Measurements from ENCODE around the gene TGM6. TPM values are rescaled to one million over a fixed set of nuclear protein-coding genes. Genes with fewer than 3 reads are reported as not detected.

Gene TGM6
- total RNA-seq, 2 experiments from 2014 or later = not detected

- ChIA-PET POLR2A (interaction anchor here (3.3 kb wide), 1 partner anchor 11 kb away, joined by 16 read pairs; the partner anchor contains the start of gene SNRPB), CTCF (no interaction called here)
- H3K4me1 Mint-ChIP-seq (ENCODE audit: low read depth) = no peaks in the 10 kb centered on the region
- DNase-seq = no peak
- TF ChIP-seq CTCF (IDR thresholded peaks at IDR 0.05) = no peak
- no peak overlapping the region for H3K4me3 Mint-ChIP-seq
- H3K36me3 Mint-ChIP-seq (ENCODE audit: low read depth) = peaks cover 64% of the 10 kb centered on the region
- Histone ChIP-seq H3K27ac (ENCODE audit: low read depth in 1 of 2, low read length in 2 of 2) (no peak overlapping the region), H3K4me3 (ENCODE audit: low read length) (no peak overlapping the region), H3K9me3 (ENCODE audit: control insufficient read depth in 1 of 2, insufficient read depth in 1 of 2, low read length in 2 of 2) (no peaks in the 10 kb centered on the region), H3K27me3 (ENCODE audit: control insufficient read depth in 1 of 2, insufficient read depth in 2 of 2, low read length in 2 of 2) (no peaks in the 10 kb centered on the region), H3K4me1 (ENCODE audit: insufficient read depth, low read length) (no peaks in the 10 kb centered on the region), H3K36me3 (ENCODE audit: insufficient read depth, low read length) (peaks cover 57% of the 10 kb centered on the region)
- H3K9me3 Mint-ChIP-seq = no peaks in the 10 kb centered on the region
- H3K27ac Mint-ChIP-seq = no peak overlapping the region
- no peaks in the 10 kb centered on the region for H3K27me3 Mint-ChIP-seq
- no peak for ATAC-seq (ENCODE audit: poor library complexity)
- intact Hi-C loops (cut with DNase I, micrococcal nuclease) = no loop called here
Observed at GRCh38 chr20:2458919-2459499, 78.3 kb downstream of the TGM6 start.

DNA sequence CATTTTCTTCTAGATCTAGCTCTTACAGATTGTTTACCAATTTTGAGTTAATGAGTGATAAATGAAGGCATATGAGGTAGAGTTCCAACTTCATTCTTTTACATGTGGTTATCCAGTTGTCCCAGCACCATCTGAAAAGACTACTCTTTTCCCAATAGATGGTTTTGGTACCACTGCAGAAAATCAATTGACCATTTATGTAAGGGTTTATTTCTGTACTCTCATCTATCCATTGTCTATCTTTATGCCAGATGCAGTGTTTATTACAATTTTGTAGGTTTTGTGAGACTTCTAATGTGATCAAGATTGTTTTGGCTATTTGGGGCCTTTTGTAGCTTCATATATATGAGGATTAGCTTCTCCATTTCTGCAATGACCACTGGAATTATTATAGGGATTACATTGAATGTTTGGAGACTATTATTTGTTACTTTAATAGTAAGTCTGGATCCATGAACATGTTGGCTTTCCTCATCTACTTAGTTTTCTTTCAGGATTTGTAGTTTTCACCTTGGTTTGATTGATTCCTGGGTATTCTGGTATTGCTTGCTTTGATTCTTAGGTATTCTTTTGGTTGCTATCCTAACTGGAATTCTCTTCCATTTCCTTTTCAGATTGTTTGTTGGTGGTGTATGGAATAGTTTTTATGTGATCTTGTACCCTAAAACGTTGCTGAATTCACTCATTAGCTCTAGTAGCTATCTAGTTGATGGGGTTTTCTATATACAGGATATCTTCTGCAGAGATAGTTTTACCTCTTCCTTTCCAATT lies 79.5 kb downstream of the TGM6 start:
- Mint-ChIP-seq H3K27me3 (no peaks in the 10 kb centered on the region), H3K36me3 (ENCODE audit: low read depth) (peaks cover 76% of the 10 kb centered on the region), H3K4me3 (no peak overlapping the region), H3K27ac (no peak overlapping the region), H3K4me1 (ENCODE audit: low read depth) (no peaks in the 10 kb centered on the region), H3K9me3 (no peaks in the 10 kb centered on the region)
- ChIA-PET CTCF (interaction anchor here (1.3 kb wide), 1 partner anchor 8 kb away, joined by 5 read pairs; no protein-coding TSS in a partner anchor), POLR2A (interaction anchor here (3.3 kb wide), 1 partner anchor 10 kb away, joined by 16 read pairs; the partner anchor contains the start of gene SNRPB)
- H3K9me3 ChIP-seq (ENCODE audit: control insufficient read depth in 1 of 2, insufficient read depth in 1 of 2, low read length in 2 of 2) = no peaks in the 10 kb centered on the region
- peaks cover 69% of the 10 kb centered on the region for H3K36me3 ChIP-seq (ENCODE audit: insufficient read depth, low read length)
- ATAC-seq (ENCODE audit: poor library complexity) (no peak), DNase-seq (no peak)
- no peak overlapping the region for H3K27ac ChIP-seq (ENCODE audit: low read depth in 1 of 2, low read length in 2 of 2)
- no peak overlapping the region for H3K4me3 ChIP-seq (ENCODE audit: low read length)
- no peak for TF ChIP-seq CTCF (IDR thresholded peaks at IDR 0.05)
- H3K4me1 ChIP-seq (ENCODE audit: insufficient read depth, low read length) = no peaks in the 10 kb centered on the region
- intact Hi-C loops (cut with DNase I, micrococcal nuclease) = no loop called here
- H3K27me3 ChIP-seq (ENCODE audit: control insufficient read depth in 1 of 2, insufficient read depth in 2 of 2, low read length in 2 of 2) = no peaks in the 10 kb centered on the region

- no peaks in the 10 kb centered on the region for H3K27me3 Mint-ChIP-seq
- no peaks in the 10 kb centered on the region for H3K9me3 Mint-ChIP-seq
- Histone ChIP-seq H3K4me1 (ENCODE audit: insufficient read depth, low read length) (no peaks in the 10 kb centered on the region), H3K36me3 (ENCODE audit: insufficient read depth, low read length) (peaks cover 76% of the 10 kb centered on the region), H3K9me3 (ENCODE audit: control insufficient read depth in 1 of 2, insufficient read depth in 1 of 2, low read length in 2 of 2) (no peaks in the 10 kb centered on the region), H3K27ac (ENCODE audit: low read depth in 1 of 2, low read length in 2 of 2) (no peak overlapping the region), H3K4me3 (ENCODE audit: low read length) (no peak overlapping the region), H3K27me3 (ENCODE audit: control insufficient read depth in 1 of 2, insufficient read depth in 2 of 2, low read length in 2 of 2) (no peaks in the 10 kb centered on the region)
- POLR2A ChIA-PET = interaction anchor here (3.3 kb wide), 1 partner anchor 9 kb away, joined by 16 read pairs; the partner anchor contains the start of gene SNRPB
- no peak overlapping the region for H3K4me3 Mint-ChIP-seq
- peaks cover 83% of the 10 kb centered on the region for H3K36me3 Mint-ChIP-seq (ENCODE audit: low read depth)
- peak overlapping the region; percentile 16 for H3K27ac Mint-ChIP-seq
- TF ChIP-seq CTCF (IDR thresholded peaks at IDR 0.05) = no peak
- DNase-seq = no peak
- intact Hi-C loops (cut with DNase I, micrococcal nuclease) = no loop called here
- peaks cover 3% of the 10 kb centered on the region for H3K4me1 Mint-ChIP-seq (ENCODE audit: low read depth)
- no peak for ATAC-seq (ENCODE audit: poor library complexity)
- CTCF ChIA-PET = interaction anchor here (1.3 kb wide), 1 partner anchor 9 kb away, joined by 5 read pairs; no protein-coding TSS in a partner anchor
Observed at GRCh38 chr20:2460752-2461424, 80.2 kb downstream of the TGM6 start.

All from CD4-positive, alpha-beta T cell (primary cell).